ENCODE results near the gene AMPH.
"Not testable (repeated sequence)": the region's sequence is repeated elsewhere in the genome, so short reads cannot be mapped to it uniquely, and the experiment has no call there.

AMPH gene

GRCh38 chr7:38354271-38354851, 276.8 kb downstream of the AMPH start:
- not testable (repeated sequence) for H3K4me1 ChIP-seq (ENCODE audit: control insufficient read depth, insufficient read depth, low read length); H3K9ac ChIP-seq (ENCODE audit: low read depth, low read length); H3K4me3 ChIP-seq (ENCODE audit: low read depth, low read length); H3K27me3 ChIP-seq (ENCODE audit: control insufficient read depth, insufficient read depth, low read length); H3K36me3 ChIP-seq (ENCODE audit: control insufficient read depth, insufficient read depth, low read length); H3K9me3 ChIP-seq (ENCODE audit: control insufficient read depth, insufficient read depth, low read length)

- not testable (repeated sequence) for H3K36me3 ChIP-seq (ENCODE audit: control insufficient read depth, insufficient read depth, low read length); H3K9ac ChIP-seq (ENCODE audit: low read depth, low read length); H3K9me3 ChIP-seq (ENCODE audit: control insufficient read depth, insufficient read depth, low read length); H3K27me3 ChIP-seq (ENCODE audit: control insufficient read depth, insufficient read depth, low read length); H3K4me1 ChIP-seq (ENCODE audit: control insufficient read depth, insufficient read depth, low read length); H3K4me3 ChIP-seq (ENCODE audit: low read depth, low read length)
Observed at GRCh38 chr7:38353431-38353881, 277.7 kb downstream of the AMPH start.

- Histone ChIP-seq H3K9ac (ENCODE audit: low read depth, low read length) (no peak overlapping the region), H3K4me3 (ENCODE audit: low read depth, low read length) (no peak overlapping the region), H3K4me1 (ENCODE audit: control insufficient read depth, insufficient read depth, low read length) (no peaks in the 10 kb centered on the region), H3K27me3 (ENCODE audit: control insufficient read depth, insufficient read depth, low read length) (no peaks in the 10 kb centered on the region), H3K9me3 (ENCODE audit: control insufficient read depth, insufficient read depth, low read length) (no peaks in the 10 kb centered on the region), H3K36me3 (ENCODE audit: control insufficient read depth, insufficient read depth, low read length) (no peaks in the 10 kb centered on the region)
Observed at GRCh38 chr7:38351601-38352000, 279.6 kb downstream of the AMPH start.

- H3K36me3 ChIP-seq (ENCODE audit: control insufficient read depth, insufficient read depth, low read length); H3K4me1 ChIP-seq (ENCODE audit: control insufficient read depth, insufficient read depth, low read length); H3K9ac ChIP-seq (ENCODE audit: low read depth, low read length); H3K9me3 ChIP-seq (ENCODE audit: control insufficient read depth, insufficient read depth, low read length); H3K27me3 ChIP-seq (ENCODE audit: control insufficient read depth, insufficient read depth, low read length); H3K4me3 ChIP-seq (ENCODE audit: low read depth, low read length): not testable (repeated sequence)
Observed at GRCh38 chr7:38350777-38351176, 280.4 kb downstream of the AMPH start.

- not testable (repeated sequence) for H3K36me3 ChIP-seq (ENCODE audit: control insufficient read depth, insufficient read depth, low read length); H3K27me3 ChIP-seq (ENCODE audit: control insufficient read depth, insufficient read depth, low read length); H3K9me3 ChIP-seq (ENCODE audit: control insufficient read depth, insufficient read depth, low read length); H3K9ac ChIP-seq (ENCODE audit: low read depth, low read length); H3K4me1 ChIP-seq (ENCODE audit: control insufficient read depth, insufficient read depth, low read length); H3K4me3 ChIP-seq (ENCODE audit: low read depth, low read length)
Observed at GRCh38 chr7:38349869-38350583, 281.1 kb downstream of the AMPH start.

- H3K36me3 ChIP-seq (ENCODE audit: control insufficient read depth, insufficient read depth, low read length); H3K27me3 ChIP-seq (ENCODE audit: control insufficient read depth, insufficient read depth, low read length); H3K9ac ChIP-seq (ENCODE audit: low read depth, low read length); H3K9me3 ChIP-seq (ENCODE audit: control insufficient read depth, insufficient read depth, low read length); H3K4me1 ChIP-seq (ENCODE audit: control insufficient read depth, insufficient read depth, low read length); H3K4me3 ChIP-seq (ENCODE audit: low read depth, low read length): not testable (repeated sequence)
Observed at GRCh38 chr7:38349126-38349795, 281.9 kb downstream of the AMPH start.

- H3K4me3 ChIP-seq (ENCODE audit: low read depth, low read length); H3K9ac ChIP-seq (ENCODE audit: low read depth, low read length); H3K9me3 ChIP-seq (ENCODE audit: control insufficient read depth, insufficient read depth, low read length); H3K36me3 ChIP-seq (ENCODE audit: control insufficient read depth, insufficient read depth, low read length); H3K4me1 ChIP-seq (ENCODE audit: control insufficient read depth, insufficient read depth, low read length); H3K27me3 ChIP-seq (ENCODE audit: control insufficient read depth, insufficient read depth, low read length): not testable (repeated sequence)
Observed at GRCh38 chr7:38345299-38346172, 285.6 kb downstream of the AMPH start.

GRCh38 chr7:38344741-38345140, 286.4 kb downstream of the AMPH start:
- H3K4me3 ChIP-seq (ENCODE audit: low read depth, low read length); H3K27me3 ChIP-seq (ENCODE audit: control insufficient read depth, insufficient read depth, low read length); H3K36me3 ChIP-seq (ENCODE audit: control insufficient read depth, insufficient read depth, low read length); H3K9me3 ChIP-seq (ENCODE audit: control insufficient read depth, insufficient read depth, low read length); H3K9ac ChIP-seq (ENCODE audit: low read depth, low read length); H3K4me1 ChIP-seq (ENCODE audit: control insufficient read depth, insufficient read depth, low read length): not testable (repeated sequence)

GRCh38 chr7:38342135-38342534, 289.0 kb downstream of the AMPH start:
- not testable (repeated sequence) for H3K27me3 ChIP-seq (ENCODE audit: control insufficient read depth, insufficient read depth, low read length); H3K36me3 ChIP-seq (ENCODE audit: control insufficient read depth, insufficient read depth, low read length); H3K4me3 ChIP-seq (ENCODE audit: low read depth, low read length); H3K9ac ChIP-seq (ENCODE audit: low read depth, low read length); H3K9me3 ChIP-seq (ENCODE audit: control insufficient read depth, insufficient read depth, low read length); H3K4me1 ChIP-seq (ENCODE audit: control insufficient read depth, insufficient read depth, low read length)

GRCh38 chr7:38341172-38341705, 289.9 kb downstream of the AMPH start:
- not testable (repeated sequence) for H3K9ac ChIP-seq (ENCODE audit: low read depth, low read length); H3K36me3 ChIP-seq (ENCODE audit: control insufficient read depth, insufficient read depth, low read length); H3K27me3 ChIP-seq (ENCODE audit: control insufficient read depth, insufficient read depth, low read length); H3K4me3 ChIP-seq (ENCODE audit: low read depth, low read length); H3K9me3 ChIP-seq (ENCODE audit: control insufficient read depth, insufficient read depth, low read length); H3K4me1 ChIP-seq (ENCODE audit: control insufficient read depth, insufficient read depth, low read length)

- H3K9ac ChIP-seq (ENCODE audit: low read depth, low read length) = no peak overlapping the region
- H3K9me3 ChIP-seq (ENCODE audit: control insufficient read depth, insufficient read depth, low read length) = no peaks in the 10 kb centered on the region
- no peaks in the 10 kb centered on the region for H3K27me3 ChIP-seq (ENCODE audit: control insufficient read depth, insufficient read depth, low read length)
- no peaks in the 10 kb centered on the region for H3K36me3 ChIP-seq (ENCODE audit: control insufficient read depth, insufficient read depth, low read length)
- H3K4me1 ChIP-seq (ENCODE audit: control insufficient read depth, insufficient read depth, low read length) = peaks cover 4% of the 10 kb centered on the region
- no peak overlapping the region for H3K4me3 ChIP-seq (ENCODE audit: low read depth, low read length)
Observed at GRCh38 chr7:38339953-38340819, 291.0 kb downstream of the AMPH start.

Data from iPS-15b (cell line).